Endodermal cell (in vitro differentiated cells): ENCODE results near the gene C19orf12. TPM values are rescaled to one million over a fixed set of nuclear protein-coding genes. Genes with fewer than 3 reads are reported as not detected.

ENCODE experiments used
- DNase-seq: peaks from one replicate; pipeline ENCODE4 v3.0.0-alpha.2; 2017
- H3K27ac ChIP-seq: 2 replicates; pipeline ENCODE4 v1.5.1; 2013; ENCODE audit warnings: mild to moderate bottlenecking, low read depth, low read length, moderate library complexity
- H3K27me3 ChIP-seq: 2 replicates; pipeline ENCODE4 v1.6.1; 2013; ENCODE audit warnings: mild to moderate bottlenecking, low read length, moderate library complexity; ENCODE audit not compliant: insufficient read depth, control insufficient read depth, poor library complexity, severe bottlenecking
- H3K36me3 ChIP-seq: 2 replicates; pipeline ENCODE4 v1.7.0; 2013; ENCODE audit warnings: mild to moderate bottlenecking, low read length, moderate library complexity; ENCODE audit not compliant: control insufficient read depth, insufficient read depth
- H3K4me1 ChIP-seq: one replicate; pipeline ENCODE4 v1.7.0; 2013; ENCODE audit warnings: low read length; ENCODE audit not compliant: control insufficient read depth, insufficient read depth
- H3K4me3 ChIP-seq: 2 replicates; pipeline ENCODE4 v1.5.1; 2013; ENCODE audit warnings: mild to moderate bottlenecking, low read length, moderate library complexity
- H3K9ac ChIP-seq: 2 replicates; pipeline ENCODE4 v1.6.1; 2013; ENCODE audit warnings: mild to moderate bottlenecking, low read length, moderate library complexity; ENCODE audit not compliant: poor library complexity, severe bottlenecking; ENCODE audit errors: extremely low read depth
- H3K9me3 ChIP-seq: 2 replicates; pipeline ENCODE4 v1.6.1; 2013; ENCODE audit warnings: mild to moderate bottlenecking, low read length, moderate library complexity; ENCODE audit not compliant: control insufficient read depth
- H3K27ac Mint-ChIP-seq: 2 replicates; pipeline ENCODE4 v1.8.0; 2020; ENCODE audit warnings: mixed read lengths
- H3K27me3 Mint-ChIP-seq: 2 replicates; pipeline ENCODE4 v1.8.0; 2021; ENCODE audit warnings: mild to moderate bottlenecking, mixed read lengths; ENCODE audit not compliant: insufficient read depth
- H3K36me3 Mint-ChIP-seq: 2 replicates; pipeline ENCODE4 v1.8.0; 2020; ENCODE audit warnings: low read depth, mixed read lengths
- H3K4me1 Mint-ChIP-seq: 2 replicates; pipeline ENCODE4 v1.8.0; 2020; ENCODE audit warnings: mixed read lengths
- H3K4me3 Mint-ChIP-seq: 2 replicates; pipeline ENCODE4 v1.8.0; 2020; ENCODE audit warnings: mild to moderate bottlenecking, moderate library complexity, mixed read lengths
- H3K9me3 Mint-ChIP-seq: 2 replicates; pipeline ENCODE4 v1.8.0; 2020; ENCODE audit warnings: mild to moderate bottlenecking, mixed read lengths
- CTCF ChIP-seq: fragments of 200-600 bp; sonication (generic); conservative IDR thresholded peaks from 2 replicates; pipeline ENCODE4 v1.5.0; 2021; ENCODE audit warnings: antibody characterized with exemption, mild to moderate bottlenecking
- WGBS, 2 experiments: methylation state at CpG; one replicate each; pipeline versions ENCODE4 v1.1.5 to v1.1.7; 2013; ENCODE audit warnings: missing lambda C conversion rate in 2 of 2, mixed read lengths in 1 of 2; ENCODE audit not compliant: insufficient coverage in 1 of 2, insufficient read length in 1 of 2; 5-methylcytosine and 5-hydroxymethylcytosine counted together
- total RNA-seq, 2 donors: library from RNA; stranded (reverse); fragmentation: NEBNext Ultra II Directional in 1 of 2; extraction: Animal tissue kit (Norgen Biotek cat#: 25700) in 1 of 2; gene quantifications; 2 replicates in 1 of 2; 3 replicates in 1 of 2; pipeline ENCODE4 v1.2.1, GENCODE V29; 2021

Gene C19orf12
- total RNA-seq, 2 donors from 2014 or later = 18.9 to 22.9 TPM

GRCh38 chr19:29668746-29669609 is 46.1 kb downstream of the C19orf12 start:
- Histone ChIP-seq H3K9ac (no peak overlapping the region), H3K27me3 (peaks cover 21% of the 10 kb centered on the region), H3K4me3 (no peak overlapping the region), H3K4me1 (peaks cover 4% of the 10 kb centered on the region), H3K9me3 (no peaks in the 10 kb centered on the region), H3K27ac (no peak overlapping the region), H3K36me3 (no peaks in the 10 kb centered on the region)
- Mint-ChIP-seq H3K4me1 (peaks cover 9% of the 10 kb centered on the region), H3K27ac (no peak overlapping the region), H3K27me3 (peaks cover 5% of the 10 kb centered on the region), H3K9me3 (no peaks in the 10 kb centered on the region), H3K36me3 (no peaks in the 10 kb centered on the region), H3K4me3 (no peak overlapping the region)
- no peak for DNase-seq
- peak; percentile 60 for TF ChIP-seq CTCF
- 85 to 97% methylated on average over 8 to 13 of the region's 13 CpGs for WGBS, 2 experiments

- Mint-ChIP-seq H3K4me3 (no peak overlapping the region), H3K36me3 (no peaks in the 10 kb centered on the region), H3K4me1 (peaks cover 9% of the 10 kb centered on the region), H3K9me3 (no peaks in the 10 kb centered on the region), H3K27ac (no peak overlapping the region), H3K27me3 (peaks cover 6% of the 10 kb centered on the region)
- Histone ChIP-seq H3K9me3 (no peaks in the 10 kb centered on the region), H3K4me1 (peaks cover 4% of the 10 kb centered on the region), H3K9ac (no peak overlapping the region), H3K36me3 (no peaks in the 10 kb centered on the region), H3K4me3 (no peak overlapping the region), H3K27ac (no peak overlapping the region), H3K27me3 (peaks cover 22% of the 10 kb centered on the region)
- 89 to 94% methylated on average over 5 to 7 of the region's 7 CpGs for WGBS, 2 experiments
- DNase-seq = no peak
- no peak for TF ChIP-seq CTCF
Measured at GRCh38 chr19:29667901-29668341, 47.1 kb downstream of the C19orf12 start.

- Mint-ChIP-seq H3K4me1 (peaks cover 9% of the 10 kb centered on the region), H3K27me3 (peaks cover 6% of the 10 kb centered on the region), H3K9me3 (no peaks in the 10 kb centered on the region), H3K27ac (peak overlapping the region; percentile 67), H3K4me3 (peak overlapping the region; percentile 62), H3K36me3 (no peaks in the 10 kb centered on the region)
- no peak for DNase-seq
- no peak overlapping the region for H3K4me3 ChIP-seq
- no peak overlapping the region for H3K27ac ChIP-seq
- WGBS, 2 experiments = 83 to 95% methylated on average over 7 to 11 of the region's 11 CpGs
- peaks cover 22% of the 10 kb centered on the region for H3K27me3 ChIP-seq
- H3K36me3 ChIP-seq = no peaks in the 10 kb centered on the region
- no peaks in the 10 kb centered on the region for H3K9me3 ChIP-seq
- peaks cover 4% of the 10 kb centered on the region for H3K4me1 ChIP-seq
- H3K9ac ChIP-seq = no peak overlapping the region
- TF ChIP-seq CTCF = no peak
Measured at GRCh38 chr19:29667387-29667783, 47.7 kb downstream of the C19orf12 start.
